ENCODE results near the gene ALDH16A1. TPM values are rescaled to one million over a fixed set of nuclear protein-coding genes. Genes with fewer than 3 reads are reported as not detected.

The ALDH16A1 gene
- total RNA-seq = 10 to 100 TPM in 2 of 9 donors, 1 to 10 TPM in 7; 3.4 to 18.6 (median 8.5) TPM
- polyA plus RNA-seq = 10 to 100 TPM in 1 of 2 donors, 1 to 10 TPM in 1; 7.3 to 11.7 TPM
- long read RNA-seq, donor 1, transcript ALDH16A1-201 (17 exons, 3,153 nt) = major isoform, 9 of 16 reads
- long read RNA-seq, donor 1, partial matches to known transcripts = 6 of 16 reads
- long read RNA-seq, donor 1, other reads (novel, unspliced or antisense) = 1 of 16 reads
- long read RNA-seq, donor 2, transcript ALDH16A1-201 (17 exons, 3,153 nt) = major isoform, 29 of 37 reads
- long read RNA-seq, donor 2, partial matches to known transcripts = 3 of 37 reads
- long read RNA-seq, donor 2, other reads (novel, unspliced or antisense) = 5 of 37 reads
- long read RNA-seq, donor 3, transcript ALDH16A1-201 (17 exons, 3,153 nt) = major isoform, 13 of 20 reads
- long read RNA-seq, donor 3, partial matches to known transcripts = 5 of 20 reads
- long read RNA-seq, donor 3, other reads (novel, unspliced or antisense) = 1 of 20 reads

DNA sequence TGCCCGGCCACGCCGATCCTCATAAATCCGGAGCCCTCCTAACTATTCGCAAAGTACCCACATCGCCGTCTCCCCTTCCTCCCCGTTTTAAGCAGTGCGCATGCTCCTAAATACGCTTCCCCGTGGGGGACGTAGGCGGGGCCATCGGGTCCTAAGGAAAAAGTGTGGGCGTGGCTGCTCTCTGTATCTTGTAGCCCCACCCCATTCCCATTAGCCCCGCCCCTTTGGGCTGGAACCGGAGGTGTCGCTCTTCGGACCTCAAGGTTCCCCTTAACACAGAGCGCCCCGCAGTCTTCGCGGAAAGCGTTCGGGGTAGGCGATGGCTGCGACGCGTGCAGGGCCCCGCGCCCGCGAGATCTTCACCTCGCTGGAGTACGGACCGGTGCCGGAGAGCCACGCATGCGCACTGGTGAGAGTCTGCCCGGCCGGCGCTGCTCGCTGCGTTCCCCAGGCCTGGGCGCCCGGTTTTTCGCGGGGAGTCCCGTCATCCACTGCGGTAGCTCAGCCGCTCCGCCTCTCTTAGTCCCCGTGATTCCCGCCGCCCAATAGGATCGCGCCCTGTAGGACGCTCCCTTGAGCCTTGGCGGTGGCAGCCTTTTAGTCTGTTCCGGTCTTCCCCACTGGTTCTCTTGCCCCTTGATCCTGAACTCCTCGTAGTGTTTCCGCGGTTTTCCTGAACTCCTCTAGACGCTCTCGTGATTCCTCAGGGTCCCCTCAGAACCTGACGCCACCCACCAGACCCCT, at the start of gene ALDH16A1:
Gene ALDH16A1 (plus strand): TSS at position 213 of the 744 bp plus-strand sequence. CDS start 107 bp downstream, at position 320.
- DNase-seq = peak; percentile 98 to 99 (median 99)
- H3K36me3 ChIP-seq = peaks cover 0 to 18% (median 5%) of the 10 kb centered on the region in 9 donors
- H3K27ac ChIP-seq = peak within 1 kb of the TSS; percentile 86 to 99 (median 96)
- H3K27me3 ChIP-seq = no peaks in the 10 kb centered on the region
- no peaks in the 10 kb centered on the region for H3K9me3 ChIP-seq
- 0% methylated on average over 46 to 66 of the region's 66 CpGs for WGBS, 4 donors
- H3K4me3 ChIP-seq = peak within 1 kb of the TSS; percentile 25 to 88 (median 70)
- H3K4me1 ChIP-seq = peaks cover 0 to 43% (median 11%) of the 10 kb centered on the region in 12 donors
- ATAC-seq = peak; percentile 92 to 96 (median 94)
- TF ChIP-seq POLR2A (IDR thresholded peaks at IDR 0.05) (peak in 1 of 2 donors; percentile 78), CTCF (IDR thresholded peaks at IDR 0.05) (peak in 1 of 12 donors; percentile 18)
- intact Hi-C loops (cut with DNase I) = loop anchor here in 3 of 10 donors (1.0 to 5.0 kb wide), 5 partner anchors 16 to 424 kb away; partner anchors contain the start of genes AKT1S1 (in 1 of the 3), RPL13A (in 1 of the 3), RPS11 (in 1 of the 3) and RRAS (in 1 of the 3)

- H3K27me3 ChIP-seq = peaks cover 0 to 4% (median 0%) of the 10 kb centered on the region in 9 donors
- no peak overlapping the region for H3K27ac ChIP-seq
- TF ChIP-seq POLR2A (IDR thresholded peaks at IDR 0.05) = no peak
- TF ChIP-seq CTCF (IDR thresholded peaks at IDR 0.05) = no peak
- H3K36me3 ChIP-seq = no peaks in the 10 kb centered on the region
- ATAC-seq = no peak
- no peaks in the 10 kb centered on the region for H3K9me3 ChIP-seq
- 49 to 64% (median 52%) methylated on average over 6 to 7 of the region's 7 CpGs for WGBS, 4 donors
- H3K4me1 ChIP-seq = peaks cover 0 to 4% (median 0%) of the 10 kb centered on the region in 12 donors
- no peak for DNase-seq
- intact Hi-C loops (cut with DNase I) = no loop called here
- H3K4me3 ChIP-seq = no peak overlapping the region
These were observed 49.4 kb upstream of the ALDH16A1 start for GRCh38 chr19:49403404-49404187.

- ATAC-seq = no peak
- H3K27me3 ChIP-seq = peaks cover 0 to 4% (median 0%) of the 10 kb centered on the region in 9 donors
- H3K27ac ChIP-seq = no peak overlapping the region
- no peak for DNase-seq
- TF ChIP-seq CTCF (IDR thresholded peaks at IDR 0.05) (no peak), POLR2A (IDR thresholded peaks at IDR 0.05) (no peak)
- H3K36me3 ChIP-seq = no peaks in the 10 kb centered on the region
- no peaks in the 10 kb centered on the region for H3K9me3 ChIP-seq
- intact Hi-C loops (cut with DNase I) = no loop called here
- H3K4me3 ChIP-seq = no peak overlapping the region
- H3K4me1 ChIP-seq = peaks cover 0 to 21% (median 0%) of the 10 kb centered on the region in 12 donors
- WGBS, 4 donors = 60 to 75% (median 71%) methylated on average over 7 of the region's 7 CpGs
These were observed 45.9 kb upstream of the ALDH16A1 start for GRCh38 chr19:49407079-49407478.

Data from heart left ventricle (tissue), 16 donors.